Thyroid gland (tissue), 4 donors: ENCODE results near the gene ARL17B.

Experiments
- CTCF ChIP-seq, 6 experiments: fragments of 200-600 bp in 3 of 6; fragments of 450-650 bp in 3 of 6; sonication (generic) in 3 of 6; IDR thresholded peaks; one replicate each; pipeline ENCODE4 v1.5.1; 2016 to 2019; ENCODE audit warnings: antibody characterized with exemption in 6 of 6, mild to moderate bottlenecking in 2 of 6, inconsistent platforms in 1 of 6, moderate library complexity in 1 of 6
- POLR2A ChIP-seq, 2 donors: fragments of 450-650 bp; IDR thresholded peaks; one replicate each; pipeline ENCODE4 v1.6.1; 2017; ENCODE audit warnings: antibody characterized with exemption in 2 of 2, mild to moderate bottlenecking in 2 of 2, moderate library complexity in 1 of 2

DNA sequence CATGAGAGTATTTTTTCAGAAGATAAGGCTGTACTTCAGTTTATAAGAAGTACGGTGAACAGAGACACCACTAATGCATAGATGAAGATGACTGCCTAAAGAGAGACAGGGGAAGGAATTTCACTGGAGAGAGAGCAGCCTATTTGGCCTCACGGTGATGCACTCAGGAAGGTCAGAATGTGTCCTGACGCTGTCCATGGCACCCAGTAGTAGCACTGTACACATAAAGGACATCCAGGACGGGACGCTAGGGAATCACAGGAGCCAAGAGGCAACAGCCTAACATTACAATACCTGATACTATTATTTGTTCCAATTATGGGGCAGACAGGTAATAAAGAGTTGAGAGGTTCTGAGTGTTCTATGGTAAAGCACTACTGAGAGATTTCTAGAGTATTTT is 91.5 kb downstream of the ARL17B start:
- TF ChIP-seq CTCF (IDR thresholded peaks at IDR 0.05), result no peak
- TF ChIP-seq POLR2A (IDR thresholded peaks at IDR 0.05), result no peak
